ENCODE measurements around the gene DDX5. TPM values are rescaled to one million over a fixed set of nuclear protein-coding genes. Genes with fewer than 3 reads are reported as not detected.

The DDX5 gene
- total and polyA plus RNA-seq, 2 experiments from 2014 or later, result 241 to 643 TPM

- Histone ChIP-seq H3K4me3 (no peak overlapping the region), H3K9me3 (ENCODE audit: low read depth) (no peaks in the 10 kb centered on the region), H2AFZ (no peak overlapping the region), H3K27me3 (replicated peaks; ENCODE audit: insufficient read depth) (no peaks in the 10 kb centered on the region), H3K36me3 (ENCODE audit: low read depth) (peaks cover 16% of the 10 kb centered on the region; the same call in 1 of the 2 replicates), H3F3A (ENCODE audit: insufficient read depth) (0 out of 2 replicates have a peak, but pooled peaks cover 7% of the 10 kb centered on the region), H4K20me1 (ENCODE audit: insufficient read depth) (no peaks in the 10 kb centered on the region), H3K79me2 (ENCODE audit: insufficient read depth) (peaks cover 4% of the 10 kb centered on the region; the same call in 1 of the 2 replicates), H3K4me1 (ENCODE audit: insufficient read depth) (no peaks in the 10 kb centered on the region), H3K27ac (no peak overlapping the region), H3K9ac (no peak overlapping the region), H3K9me2 (ENCODE audit: insufficient read depth) (no peaks in the 10 kb centered on the region), H3K4me2 (ENCODE audit: unreplicated experiment) (no peak overlapping the region)
- no peak for DNase-seq
- WGBS, 2 experiments (ENCODE audit: low coverage in 1 of 2, low lambda C conversion rate in 2 of 2, missing lambda C conversion rate in 2 of 2), result 99 to 100% methylated on average over 2 of the region's 2 CpGs
- in situ Hi-C loops (cut with MboI), result loop anchor here (10.0 kb wide), 1 partner anchor 184 kb away; no protein-coding TSS in a partner anchor
- no peak for TF ChIP-seq EZH2phosphoT487 (IDR thresholded peaks at IDR 0.05; ENCODE audit: insufficient read depth, low read depth)
- no peak for TF ChIP-seq EZH2 (IDR thresholded peaks at IDR 0.05; ENCODE audit: insufficient read depth, poor library complexity, severe bottlenecking)
Measured at GRCh38 chr17:64488301-64488700, 17.8 kb downstream of the DDX5 start.

- Histone ChIP-seq H2AFZ (no peak overlapping the region), H3K27ac (no peak overlapping the region), H3F3A (ENCODE audit: insufficient read depth) (0 out of 2 replicates have a peak, but pooled peaks cover 4% of the 10 kb centered on the region), H3K9ac (no peak overlapping the region), H4K20me1 (ENCODE audit: insufficient read depth) (no peaks in the 10 kb centered on the region), H3K4me3 (no peak overlapping the region), H3K79me2 (ENCODE audit: insufficient read depth) (no peaks in the 10 kb centered on the region), H3K4me1 (ENCODE audit: insufficient read depth) (no peaks in the 10 kb centered on the region), H3K9me2 (ENCODE audit: insufficient read depth) (no peaks in the 10 kb centered on the region), H3K27me3 (replicated peaks; ENCODE audit: insufficient read depth) (no peaks in the 10 kb centered on the region), H3K36me3 (ENCODE audit: low read depth) (peaks cover 4% of the 10 kb centered on the region), H3K9me3 (ENCODE audit: low read depth) (no peaks in the 10 kb centered on the region), H3K4me2 (ENCODE audit: unreplicated experiment) (no peak overlapping the region)
- WGBS, 2 experiments (ENCODE audit: low coverage in 1 of 2, low lambda C conversion rate in 2 of 2, missing lambda C conversion rate in 2 of 2), result 96 to 97% methylated on average over 3 of the region's 3 CpGs
- TF ChIP-seq EZH2 (IDR thresholded peaks at IDR 0.05; ENCODE audit: insufficient read depth, poor library complexity, severe bottlenecking) (no peak), EZH2phosphoT487 (IDR thresholded peaks at IDR 0.05; ENCODE audit: insufficient read depth, low read depth) (no peak)
- in situ Hi-C loops (cut with MboI), result loop anchor here (10.0 kb wide), 1 partner anchor 180 kb away; no protein-coding TSS in a partner anchor
- DNase-seq, result no peak
Measured at GRCh38 chr17:64484380-64484779, 21.7 kb downstream of the DDX5 start.

GRCh38 chr17:64480951-64481350 lies 25.1 kb downstream of the DDX5 start:
- Histone ChIP-seq H3K9me2 (ENCODE audit: insufficient read depth) (no peaks in the 10 kb centered on the region), H3K4me3 (no peak overlapping the region), H3K36me3 (ENCODE audit: low read depth) (peaks cover 6% of the 10 kb centered on the region), H2AFZ (no peak overlapping the region), H3K9me3 (ENCODE audit: low read depth) (no peaks in the 10 kb centered on the region), H3K4me2 (ENCODE audit: unreplicated experiment) (no peak overlapping the region), H3K27ac (no peak overlapping the region), H3K4me1 (ENCODE audit: insufficient read depth) (no peaks in the 10 kb centered on the region), H3K79me2 (ENCODE audit: insufficient read depth) (no peaks in the 10 kb centered on the region), H3K9ac (no peak overlapping the region), H3K27me3 (replicated peaks; ENCODE audit: insufficient read depth) (no peaks in the 10 kb centered on the region), H4K20me1 (ENCODE audit: insufficient read depth) (no peaks in the 10 kb centered on the region), H3F3A (ENCODE audit: insufficient read depth) (0 out of 2 replicates have a peak, but pooled peaks cover 4% of the 10 kb centered on the region)
- DNase-seq, result no peak
- TF ChIP-seq EZH2 (IDR thresholded peaks at IDR 0.05; ENCODE audit: insufficient read depth, poor library complexity, severe bottlenecking), result no peak
- TF ChIP-seq EZH2phosphoT487 (IDR thresholded peaks at IDR 0.05; ENCODE audit: insufficient read depth, low read depth), result no peak
- 79 to 95% methylated on average over 1 of the region's 1 CpG for WGBS, 2 experiments (ENCODE audit: low coverage in 1 of 2, low lambda C conversion rate in 2 of 2, missing lambda C conversion rate in 2 of 2)
- in situ Hi-C loops (cut with MboI), result loop anchor here (10.0 kb wide), 1 partner anchor 176 kb away; no protein-coding TSS in a partner anchor

GRCh38 chr17:64477849-64478248 lies 28.2 kb downstream of the DDX5 start:
- Histone ChIP-seq H3K36me3 (ENCODE audit: low read depth) (peaks cover 6% of the 10 kb centered on the region), H3K9ac (no peak overlapping the region), H3K9me2 (ENCODE audit: insufficient read depth) (no peaks in the 10 kb centered on the region), H3F3A (ENCODE audit: insufficient read depth) (0 out of 2 replicates have a peak, but pooled peaks cover 4% of the 10 kb centered on the region), H3K79me2 (ENCODE audit: insufficient read depth) (no peaks in the 10 kb centered on the region), H3K27me3 (replicated peaks; ENCODE audit: insufficient read depth) (no peaks in the 10 kb centered on the region), H3K4me3 (no peak overlapping the region), H2AFZ (no peak overlapping the region), H4K20me1 (ENCODE audit: insufficient read depth) (no peaks in the 10 kb centered on the region), H3K9me3 (ENCODE audit: low read depth) (no peaks in the 10 kb centered on the region), H3K27ac (no peak overlapping the region), H3K4me2 (ENCODE audit: unreplicated experiment) (no peak overlapping the region), H3K4me1 (ENCODE audit: insufficient read depth) (no peaks in the 10 kb centered on the region)
- 47 to 52% methylated on average over 1 of the region's 1 CpG for WGBS, 2 experiments (ENCODE audit: low coverage in 1 of 2, low lambda C conversion rate in 2 of 2, missing lambda C conversion rate in 2 of 2)
- in situ Hi-C loops (cut with MboI), result no loop called here
- DNase-seq, result no peak
- TF ChIP-seq EZH2 (IDR thresholded peaks at IDR 0.05; ENCODE audit: insufficient read depth, poor library complexity, severe bottlenecking) (no peak), EZH2phosphoT487 (IDR thresholded peaks at IDR 0.05; ENCODE audit: insufficient read depth, low read depth) (no peak)

Data from GM23248 (cell line).